Right lobe of liver (tissue), 4 donors: ENCODE results near the gene MYO1H.

Experiments
- CTCF ChIP-seq, 4 donors: fragments of 200-600 bp in 3 of 4; fragments of 450-650 bp in 1 of 4; IDR thresholded peaks; one replicate each; pipeline versions ENCODE4 v1.5.1 to v1.8.0; 2016 to 2022; ENCODE audit warnings: antibody characterized with exemption in 4 of 4, mild to moderate bottlenecking in 2 of 4
- POLR2A ChIP-seq: fragments of 450-650 bp; IDR thresholded peaks from one replicate; pipeline ENCODE4 v1.6.1; 2017; ENCODE audit warnings: antibody characterized with exemption, mild to moderate bottlenecking
- donor health status: DM: no; HTN: no; CAD: no.
- donor health status: DM: no; HTN: no; CAD: no.
- donor health status: DM: no; HTN: yes; CAD: no.

DNA sequence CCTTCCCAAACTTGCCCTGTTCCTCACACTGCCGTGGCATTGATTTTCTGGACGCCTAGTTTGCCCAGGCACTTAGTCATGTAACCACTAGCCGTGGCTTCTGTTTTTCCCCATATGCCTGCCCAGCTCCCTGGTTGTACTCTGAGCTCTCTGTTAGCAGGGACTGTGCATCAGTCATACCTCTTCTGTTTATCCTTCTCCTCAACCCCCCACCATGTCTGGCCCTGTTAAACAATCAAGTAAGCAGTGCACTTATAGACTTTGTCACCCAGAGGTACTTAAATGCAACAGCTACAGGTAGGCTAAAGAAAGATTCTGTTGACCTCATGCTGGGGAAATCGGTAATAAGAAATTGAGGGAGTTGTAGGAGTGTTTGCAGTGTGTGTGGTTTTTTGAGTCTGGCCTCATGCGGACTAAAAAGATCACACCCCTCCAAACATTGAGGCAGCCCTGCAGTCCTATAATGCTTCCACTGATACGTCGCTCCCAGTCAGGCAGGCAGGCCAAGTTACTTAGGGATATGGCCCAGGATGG is 146.7 kb downstream of the MYO1H start:
- TF ChIP-seq CTCF (IDR thresholded peaks at IDR 0.05), result no peak
- TF ChIP-seq POLR2A, result no peak
